ENCODE data around the gene FOXK1.

- TF ChIP-seq ELK4 (CRISPR knock-in tag; IDR thresholded peaks at IDR 0.05; ENCODE audit: borderline replicate concordance) (no peak), MXI1 (IDR thresholded peaks at IDR 0.05; ENCODE audit: borderline replicate concordance, low read depth, low read length) (no peak), ZXDC (CRISPR knock-in tag; IDR thresholded peaks at IDR 0.05) (no peak), CTCF (CRISPR knock-in tag; IDR thresholded peaks at IDR 0.05) (no peak), POLR2A (IDR thresholded peaks at IDR 0.05; ENCODE audit: insufficient read depth in 1 of 2, low read depth in 2 of 2, low read length in 2 of 2) (no peak), TRIM24 (CRISPR knock-in tag; IDR thresholded peaks at IDR 0.05) (no peak), HMGXB4 (CRISPR knock-in tag; IDR thresholded peaks at IDR 0.05; ENCODE audit: borderline replicate concordance in 1 of 2, low read depth in 1 of 2) (no peak), EP300 (IDR thresholded peaks at IDR 0.05; ENCODE audit: low read depth in 2 of 2, low read length in 2 of 2) (no peak), EP300 (CRISPR knock-in tag; IDR thresholded peaks at IDR 0.05; ENCODE audit: borderline replicate concordance) (no peak)
Observed at GRCh38 chr7:4711093-4711492, 29.0 kb downstream of the FOXK1 start.

Data from HepG2 (cell line).